ENCODE results near the gene LDLRAD4. TPM values are rescaled to one million over a fixed set of nuclear protein-coding genes. Genes with fewer than 3 reads are reported as not detected.

The LDLRAD4 gene
- polyA plus RNA-seq, 1 experiment: not detected

DNA sequence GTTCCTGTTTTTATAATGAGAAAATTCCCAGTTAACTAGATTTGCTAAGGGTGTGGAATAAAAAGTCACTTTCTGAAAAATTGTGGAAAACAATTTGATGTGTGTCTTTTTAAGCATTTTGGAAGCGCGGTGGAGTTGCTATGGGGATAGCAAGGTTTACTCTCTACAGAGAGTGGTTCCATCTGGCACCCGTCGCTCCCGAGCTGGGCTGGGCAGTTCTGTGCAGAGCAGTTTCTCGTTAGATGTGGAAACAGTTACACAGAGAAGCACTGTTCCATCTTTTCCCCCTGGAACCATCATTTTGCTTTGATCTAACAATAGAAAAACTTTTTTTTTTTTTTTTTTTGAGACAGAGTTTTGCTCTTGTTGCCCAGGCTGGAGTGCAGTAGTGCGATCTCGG, 17.4 kb downstream of the LDLRAD4 start:
- TF ChIP-seq, protein P1, sequence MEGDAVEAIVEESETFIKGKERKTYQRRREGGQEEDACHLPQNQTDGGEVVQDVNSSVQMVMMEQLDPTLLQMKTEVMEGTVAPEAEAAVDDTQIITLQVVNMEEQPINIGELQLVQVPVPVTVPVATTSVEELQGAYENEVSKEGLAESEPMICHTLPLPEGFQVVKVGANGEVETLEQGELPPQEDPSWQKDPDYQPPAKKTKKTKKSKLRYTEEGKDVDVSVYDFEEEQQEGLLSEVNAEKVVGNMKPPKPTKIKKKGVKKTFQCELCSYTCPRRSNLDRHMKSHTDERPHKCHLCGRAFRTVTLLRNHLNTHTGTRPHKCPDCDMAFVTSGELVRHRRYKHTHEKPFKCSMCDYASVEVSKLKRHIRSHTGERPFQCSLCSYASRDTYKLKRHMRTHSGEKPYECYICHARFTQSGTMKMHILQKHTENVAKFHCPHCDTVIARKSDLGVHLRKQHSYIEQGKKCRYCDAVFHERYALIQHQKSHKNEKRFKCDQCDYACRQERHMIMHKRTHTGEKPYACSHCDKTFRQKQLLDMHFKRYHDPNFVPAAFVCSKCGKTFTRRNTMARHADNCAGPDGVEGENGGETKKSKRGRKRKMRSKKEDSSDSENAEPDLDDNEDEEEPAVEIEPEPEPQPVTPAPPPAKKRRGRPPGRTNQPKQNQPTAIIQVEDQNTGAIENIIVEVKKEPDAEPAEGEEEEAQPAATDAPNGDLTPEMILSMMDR (IDR thresholded peaks at IDR 0.05; ENCODE audit: low read depth, low read length): no peak
- CTCF ChIA-PET: no interaction called here
- no peak for DNase-seq (ENCODE audit: low read depth, low spot score)

DNA sequence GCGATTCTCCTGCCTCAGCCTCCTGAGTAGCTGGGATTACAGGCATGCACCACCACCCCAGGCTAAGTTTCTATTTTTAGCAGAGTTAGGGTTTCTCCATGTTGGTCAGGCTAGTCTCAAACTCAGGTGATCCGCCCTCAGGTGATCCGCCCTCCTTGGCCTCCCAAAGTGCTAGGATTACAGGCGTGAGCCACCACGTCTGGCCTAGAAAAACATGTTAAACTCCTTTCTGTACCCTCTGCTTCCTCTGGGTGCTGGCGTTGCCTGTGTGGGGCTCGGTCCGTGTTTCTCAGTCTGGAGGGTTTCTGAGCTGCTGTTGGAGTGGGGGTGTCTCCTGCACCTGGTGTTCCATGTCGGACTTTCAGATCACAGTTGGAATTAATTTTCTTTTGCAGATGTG, 17.9 kb downstream of the LDLRAD4 start:
- no peaks in the 10 kb centered on the region; the same call in 1 of the 2 replicates for H3K9me3 ChIP-seq (ENCODE audit: control insufficient read depth, insufficient read depth, low read length)
- POLR2A ChIA-PET: no interaction called here
- TF ChIP-seq, protein P1 (IDR thresholded peaks at IDR 0.05; ENCODE audit: low read depth, low read length): no peak
- H3K4me3 ChIP-seq (ENCODE audit: low read depth, low read length): no peak overlapping the region
- H3K27ac ChIP-seq (ENCODE audit: low read depth, low read length): no peak overlapping the region
- CTCF ChIA-PET: no interaction called here
- peaks cover 3% of the 10 kb centered on the region for H3K27me3 ChIP-seq (ENCODE audit: control insufficient read depth, insufficient read depth, low read length)
- DNase-seq (ENCODE audit: low read depth, low spot score): no peak

More for the DNA sequence above, 17.4 kb downstream of the LDLRAD4 start:
- peaks cover 4% of the 10 kb centered on the region for H3K27me3 ChIP-seq (ENCODE audit: control insufficient read depth, insufficient read depth, low read length)
- no peak overlapping the region for H3K27ac ChIP-seq (ENCODE audit: low read depth, low read length)
- POLR2A ChIA-PET: no interaction called here
- no peaks in the 10 kb centered on the region; the same call in 1 of the 2 replicates for H3K9me3 ChIP-seq (ENCODE audit: control insufficient read depth, insufficient read depth, low read length)
- H3K4me3 ChIP-seq (ENCODE audit: low read depth, low read length): no peak overlapping the region

DNA sequence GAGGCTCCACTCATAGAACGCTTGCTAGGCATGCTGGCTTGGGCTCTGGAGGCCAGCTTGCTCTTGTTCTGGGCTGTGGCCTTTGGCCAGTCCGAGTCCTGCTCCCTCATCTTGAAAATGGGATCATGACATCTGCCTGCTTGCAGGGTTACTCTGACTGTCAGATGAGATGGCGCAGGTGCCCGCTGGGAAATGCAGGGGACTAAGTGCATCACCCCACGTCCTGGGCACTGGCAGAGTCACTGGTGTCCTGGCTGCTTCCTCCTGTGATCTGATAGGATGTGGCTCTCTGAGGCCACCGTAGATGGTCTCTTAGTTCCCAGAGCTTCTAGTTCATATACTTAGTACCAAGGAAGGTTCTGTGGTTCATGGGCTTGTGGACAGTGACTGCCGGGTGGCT, 18.5 kb downstream of the LDLRAD4 start:
- Histone ChIP-seq H3K9me3 (ENCODE audit: control insufficient read depth, insufficient read depth, low read length) (no peaks in the 10 kb centered on the region; the same call in 1 of the 2 replicates), H3K4me3 (ENCODE audit: low read depth, low read length) (no peak overlapping the region), H3K27ac (ENCODE audit: low read depth, low read length) (no peak overlapping the region), H3K27me3 (ENCODE audit: control insufficient read depth, insufficient read depth, low read length) (no peaks in the 10 kb centered on the region)
- no peak for DNase-seq (ENCODE audit: low read depth, low spot score)
- TF ChIP-seq, protein P1 (IDR thresholded peaks at IDR 0.05; ENCODE audit: low read depth, low read length): no peak
- CTCF ChIA-PET: no interaction called here
- POLR2A ChIA-PET: no interaction called here

DNA sequence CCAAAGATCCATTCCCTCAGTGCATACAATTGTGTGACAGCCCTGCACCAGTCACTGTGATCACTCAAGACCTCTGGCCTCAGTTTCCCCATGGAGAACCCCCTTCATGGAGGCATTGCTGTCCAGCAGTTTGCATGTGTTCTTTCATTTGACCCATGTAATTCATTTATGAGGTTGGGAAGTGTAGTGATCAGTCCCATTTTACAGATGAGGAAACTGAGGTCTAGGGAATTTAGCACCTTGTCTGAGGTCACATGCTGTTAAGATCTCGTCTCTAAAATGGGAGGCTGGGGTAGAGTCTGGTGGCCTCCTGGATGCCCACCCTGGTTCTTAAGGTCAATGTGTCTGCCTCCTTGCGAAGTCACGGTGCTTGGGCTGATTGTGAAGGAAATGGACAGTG, 19.1 kb downstream of the LDLRAD4 start:
- no peak for DNase-seq (ENCODE audit: low read depth, low spot score)
- POLR2A ChIA-PET: no interaction called here
- TF ChIP-seq, protein P1 (IDR thresholded peaks at IDR 0.05; ENCODE audit: low read depth, low read length): no peak
- Histone ChIP-seq H3K9me3 (ENCODE audit: control insufficient read depth, insufficient read depth, low read length) (no peaks in the 10 kb centered on the region; the same call in 1 of the 2 replicates), H3K27ac (ENCODE audit: low read depth, low read length) (no peak overlapping the region), H3K4me3 (ENCODE audit: low read depth, low read length) (no peak overlapping the region), H3K27me3 (ENCODE audit: control insufficient read depth, insufficient read depth, low read length) (no peaks in the 10 kb centered on the region)
- CTCF ChIA-PET: no interaction called here

DNA sequence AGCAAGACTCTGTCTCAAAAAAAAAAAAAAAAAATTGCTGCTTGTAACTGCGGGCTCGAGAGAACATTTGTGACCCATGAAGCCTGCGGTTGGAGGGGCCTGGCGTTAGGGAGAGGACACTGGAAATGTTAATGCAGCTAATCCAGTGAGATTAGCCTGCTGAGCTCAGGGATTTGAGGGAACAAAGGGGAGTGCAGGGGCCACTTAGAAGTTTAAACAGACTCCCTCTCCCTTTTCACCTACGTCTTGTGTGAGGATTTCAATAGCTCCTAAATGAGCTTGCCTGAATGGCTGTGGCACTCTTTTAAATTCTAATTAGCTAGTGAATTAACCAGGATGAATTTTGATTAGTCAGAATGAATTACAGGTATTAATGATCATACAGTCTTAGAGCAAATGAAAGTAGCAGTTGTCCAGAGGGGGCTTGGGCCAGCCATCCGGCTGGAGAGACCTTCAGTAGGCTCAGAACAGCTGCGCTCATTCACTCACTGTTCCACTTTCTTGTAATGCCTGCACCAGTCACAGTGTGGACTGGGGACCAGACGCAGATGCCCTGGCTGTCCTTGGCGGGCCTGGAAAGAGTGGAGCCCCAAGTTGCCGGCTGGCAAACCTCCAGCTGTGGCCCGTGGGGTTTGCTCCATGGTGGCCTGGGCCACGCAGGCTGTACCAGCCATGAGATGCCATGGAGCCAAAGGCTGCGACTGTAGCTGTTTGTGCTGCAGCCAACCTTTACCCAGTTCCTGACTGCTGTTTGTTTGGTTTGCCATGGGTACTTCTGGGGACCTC, 20.8 kb downstream of the LDLRAD4 start:
- no peaks in the 10 kb centered on the region for H3K9me3 ChIP-seq (ENCODE audit: control insufficient read depth, insufficient read depth, low read length)
- ChIA-PET CTCF (no interaction called here), POLR2A (interaction anchor here (0.7 kb wide), 1 partner anchor 106 kb away, joined by 5 read pairs; no protein-coding TSS in a partner anchor)
- no peak overlapping the region for H3K4me3 ChIP-seq (ENCODE audit: low read depth, low read length)
- H3K27ac ChIP-seq (ENCODE audit: low read depth, low read length): no peak overlapping the region
- H3K27me3 ChIP-seq (ENCODE audit: control insufficient read depth, insufficient read depth, low read length): no peaks in the 10 kb centered on the region
- TF ChIP-seq, protein P1 (IDR thresholded peaks at IDR 0.05; ENCODE audit: low read depth, low read length): no peak
- DNase-seq (ENCODE audit: low read depth, low spot score): no peak
